KMS-11 (cell line): Measurements from ENCODE around the gene ANKRD45.
"Not testable (repeated sequence)": the region's sequence is repeated elsewhere in the genome, so short reads cannot be mapped to it uniquely, and the experiment has no call there.

Experiments
- H2AFZ ChIP-seq: fragments of 200-600 bp; sonication (generic); 2 replicates; pipeline ENCODE4 v1.6.1; 2016; ENCODE audit warnings: antibody characterized with exemption, mixed run types, low read depth
- H3K27ac ChIP-seq: fragments of 200-600 bp; sonication (generic); 2 replicates; pipeline ENCODE4 v1.6.1; 2016; ENCODE audit warnings: mild to moderate bottlenecking, mixed run types
- H3K27me3 ChIP-seq: fragments of 200-600 bp; sonication (generic); 2 replicates; pipeline ENCODE4 v1.6.1; 2017; ENCODE audit warnings: mild to moderate bottlenecking, low read depth, mixed run types, moderate library complexity; ENCODE audit not compliant: insufficient read depth
- H3K36me3 ChIP-seq: fragments of 200-600 bp; sonication (generic); 2 replicates; pipeline ENCODE4 v1.6.1; 2017; ENCODE audit warnings: mild to moderate bottlenecking, mixed run types; ENCODE audit not compliant: insufficient read depth
- H3K4me1 ChIP-seq: fragments of 200-600 bp; sonication (generic); 2 replicates; pipeline ENCODE4 v1.6.1; 2016; ENCODE audit warnings: mild to moderate bottlenecking, low read depth, mixed run types; ENCODE audit not compliant: poor library complexity, severe bottlenecking
- H3K4me2 ChIP-seq: fragments of 200-600 bp; sonication (generic); 2 replicates; pipeline ENCODE4 v1.7.0; 2016; ENCODE audit warnings: mild to moderate bottlenecking, mixed run types
- H3K4me3 ChIP-seq: fragments of 200-600 bp; sonication (generic); IDR thresholded peaks from 2 replicates; pipeline ENCODE4 v1.6.1; 2017; ENCODE audit warnings: low read depth, low read length, mixed read lengths; ENCODE audit not compliant: insufficient read depth
- H3K79me2 ChIP-seq: fragments of 200-600 bp; sonication (generic); 2 replicates; pipeline ENCODE4 v1.6.1; 2016; ENCODE audit warnings: low read depth, mixed run types; ENCODE audit not compliant: insufficient read depth
- H3K9ac ChIP-seq: fragments of 200-600 bp; sonication (generic); 2 replicates; pipeline ENCODE4 v1.6.1; 2016; ENCODE audit warnings: mild to moderate bottlenecking, mixed run types
- H4K20me1 ChIP-seq: fragments of 200-600 bp; sonication (generic); 2 replicates; pipeline ENCODE4 v1.6.1; 2016; ENCODE audit warnings: mild to moderate bottlenecking, mixed run types; ENCODE audit not compliant: insufficient read depth
- TF ChIP-seq, protein P1 (sequence below): fragments of 200-600 bp; sonication (generic); conservative IDR thresholded peaks from 2 replicates; pipeline ENCODE4 v1.6.1; 2017; ENCODE audit warnings: low read depth, mild to moderate bottlenecking, antibody characterized with exemption, low read length, moderate library complexity, mixed read lengths

The ANKRD45 gene

DNA sequence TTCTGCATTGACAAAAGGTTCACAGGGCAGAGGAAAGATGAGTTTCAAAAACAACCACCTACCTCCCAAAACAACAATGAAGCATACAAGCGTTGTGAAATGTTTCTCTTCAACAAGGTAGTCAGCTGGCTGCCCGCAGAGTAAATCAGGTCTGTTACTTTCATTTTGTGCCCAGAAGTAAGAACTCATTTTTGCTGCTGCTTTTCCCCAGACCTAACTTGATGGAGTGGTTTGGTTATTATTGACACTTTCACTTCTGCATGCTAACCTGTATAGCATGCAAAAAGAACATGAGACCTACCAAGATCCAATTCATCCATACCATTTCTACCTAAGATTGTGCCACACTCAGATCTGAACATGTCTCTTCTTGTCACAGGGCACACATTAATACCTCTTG lies 68.1 kb downstream of the ANKRD45 start:
- Histone ChIP-seq H2AFZ (no peak overlapping the region), H3K79me2 (no peaks in the 10 kb centered on the region), H3K9ac (no peak overlapping the region), H4K20me1 (no peaks in the 10 kb centered on the region), H3K27me3 (no peaks in the 10 kb centered on the region), H3K4me1 (no peaks in the 10 kb centered on the region), H3K36me3 (no peaks in the 10 kb centered on the region), H3K4me2 (no peak overlapping the region), H3K4me3 (no peak overlapping the region), H3K27ac (no peak overlapping the region)
- TF ChIP-seq, protein P1, sequence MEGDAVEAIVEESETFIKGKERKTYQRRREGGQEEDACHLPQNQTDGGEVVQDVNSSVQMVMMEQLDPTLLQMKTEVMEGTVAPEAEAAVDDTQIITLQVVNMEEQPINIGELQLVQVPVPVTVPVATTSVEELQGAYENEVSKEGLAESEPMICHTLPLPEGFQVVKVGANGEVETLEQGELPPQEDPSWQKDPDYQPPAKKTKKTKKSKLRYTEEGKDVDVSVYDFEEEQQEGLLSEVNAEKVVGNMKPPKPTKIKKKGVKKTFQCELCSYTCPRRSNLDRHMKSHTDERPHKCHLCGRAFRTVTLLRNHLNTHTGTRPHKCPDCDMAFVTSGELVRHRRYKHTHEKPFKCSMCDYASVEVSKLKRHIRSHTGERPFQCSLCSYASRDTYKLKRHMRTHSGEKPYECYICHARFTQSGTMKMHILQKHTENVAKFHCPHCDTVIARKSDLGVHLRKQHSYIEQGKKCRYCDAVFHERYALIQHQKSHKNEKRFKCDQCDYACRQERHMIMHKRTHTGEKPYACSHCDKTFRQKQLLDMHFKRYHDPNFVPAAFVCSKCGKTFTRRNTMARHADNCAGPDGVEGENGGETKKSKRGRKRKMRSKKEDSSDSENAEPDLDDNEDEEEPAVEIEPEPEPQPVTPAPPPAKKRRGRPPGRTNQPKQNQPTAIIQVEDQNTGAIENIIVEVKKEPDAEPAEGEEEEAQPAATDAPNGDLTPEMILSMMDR: no peak

DNA sequence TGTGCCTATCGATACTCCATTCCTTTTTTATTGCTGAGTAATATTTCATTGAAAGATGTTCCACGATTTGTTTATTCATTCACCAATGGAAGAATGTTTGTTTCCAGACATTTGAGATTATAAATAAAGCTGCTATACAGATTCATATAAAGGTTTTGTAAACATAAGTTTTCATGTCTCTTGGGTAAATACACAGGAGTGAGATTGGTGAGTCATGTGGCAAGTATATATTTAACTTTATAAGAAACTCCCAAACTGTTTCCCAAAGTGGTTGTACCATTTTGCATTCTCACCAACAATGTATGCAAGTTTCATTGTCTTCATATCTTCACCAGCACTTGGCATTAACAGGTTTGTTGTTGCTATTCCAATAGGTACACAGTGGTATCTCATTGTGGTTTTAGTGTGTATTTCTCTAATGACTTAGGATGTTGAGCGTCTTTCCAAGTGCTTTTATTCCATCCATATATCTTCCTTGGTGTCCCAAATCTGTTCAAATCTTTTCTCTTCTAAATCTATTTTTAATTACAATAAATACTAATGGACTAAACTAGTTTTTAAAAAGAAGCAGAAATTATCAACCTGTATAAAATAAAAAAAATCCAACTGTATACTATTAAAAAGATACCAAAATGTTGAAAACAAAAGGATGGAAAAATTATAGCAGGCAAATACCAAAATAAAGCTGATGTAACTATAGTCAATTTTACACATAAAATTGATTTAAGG lies 73.4 kb downstream of the ANKRD45 start:
- Histone ChIP-seq H3K9ac (no peak overlapping the region), H3K27me3 (no peaks in the 10 kb centered on the region), H4K20me1 (no peaks in the 10 kb centered on the region), H3K4me1 (no peaks in the 10 kb centered on the region), H3K79me2 (no peaks in the 10 kb centered on the region), H3K4me3 (no peak overlapping the region), H3K36me3 (no peaks in the 10 kb centered on the region), H2AFZ (no peak overlapping the region), H3K27ac (no peak overlapping the region), H3K4me2 (no peak overlapping the region)
- TF ChIP-seq, protein P1: no peak

DNA sequence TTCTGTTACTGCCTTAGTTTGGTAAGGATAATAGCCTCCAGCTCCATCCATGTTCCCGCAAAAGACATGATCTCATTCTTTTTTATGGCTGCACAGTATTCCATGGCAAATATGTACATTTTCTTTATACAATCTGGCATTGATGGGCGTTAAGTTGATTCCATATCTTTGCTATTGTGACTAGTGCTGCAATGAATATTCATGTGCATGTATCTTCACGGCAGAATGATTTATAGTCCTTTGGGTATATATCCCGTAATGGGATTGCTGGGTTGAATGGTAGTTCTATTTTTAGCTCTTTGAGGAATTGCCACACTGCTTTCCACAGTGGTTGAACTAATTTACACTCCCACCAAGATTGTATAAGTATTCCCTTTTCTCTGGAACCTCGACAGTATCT lies 78.5 kb downstream of the ANKRD45 start:
- not testable (repeated sequence) for H3K4me3 ChIP-seq, H3K4me2 ChIP-seq, H4K20me1 ChIP-seq, H3K27me3 ChIP-seq, H3K9ac ChIP-seq, H2AFZ ChIP-seq, H3K27ac ChIP-seq, H3K36me3 ChIP-seq, H3K4me1 ChIP-seq, H3K79me2 ChIP-seq

DNA sequence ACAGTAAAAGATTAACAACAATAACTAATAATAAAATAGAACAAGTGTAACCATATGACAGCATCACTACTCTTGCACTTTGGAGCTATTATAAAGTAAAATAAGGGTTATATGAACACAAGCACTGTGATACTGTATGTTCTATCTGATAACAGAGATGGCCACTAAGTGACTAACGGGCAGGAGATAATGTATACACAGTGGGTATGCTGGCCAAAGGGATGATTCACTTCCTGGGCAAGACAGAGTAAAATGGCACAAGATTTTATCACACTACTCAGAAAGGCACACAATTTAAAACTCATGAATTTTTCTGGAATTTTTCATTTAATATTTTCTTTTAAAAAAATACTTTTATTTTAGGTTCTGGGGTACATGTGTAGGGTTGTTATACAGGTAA lies 79.1 kb downstream of the ANKRD45 start:
- Histone ChIP-seq H3K79me2 (no peaks in the 10 kb centered on the region), H3K36me3 (no peaks in the 10 kb centered on the region), H3K4me2 (no peak overlapping the region), H3K9ac (no peak overlapping the region), H3K4me1 (no peaks in the 10 kb centered on the region), H3K27me3 (no peaks in the 10 kb centered on the region), H3K27ac (no peak overlapping the region), H3K4me3 (no peak overlapping the region), H4K20me1 (no peaks in the 10 kb centered on the region), H2AFZ (no peak overlapping the region)
- TF ChIP-seq, protein P1: no peak

DNA sequence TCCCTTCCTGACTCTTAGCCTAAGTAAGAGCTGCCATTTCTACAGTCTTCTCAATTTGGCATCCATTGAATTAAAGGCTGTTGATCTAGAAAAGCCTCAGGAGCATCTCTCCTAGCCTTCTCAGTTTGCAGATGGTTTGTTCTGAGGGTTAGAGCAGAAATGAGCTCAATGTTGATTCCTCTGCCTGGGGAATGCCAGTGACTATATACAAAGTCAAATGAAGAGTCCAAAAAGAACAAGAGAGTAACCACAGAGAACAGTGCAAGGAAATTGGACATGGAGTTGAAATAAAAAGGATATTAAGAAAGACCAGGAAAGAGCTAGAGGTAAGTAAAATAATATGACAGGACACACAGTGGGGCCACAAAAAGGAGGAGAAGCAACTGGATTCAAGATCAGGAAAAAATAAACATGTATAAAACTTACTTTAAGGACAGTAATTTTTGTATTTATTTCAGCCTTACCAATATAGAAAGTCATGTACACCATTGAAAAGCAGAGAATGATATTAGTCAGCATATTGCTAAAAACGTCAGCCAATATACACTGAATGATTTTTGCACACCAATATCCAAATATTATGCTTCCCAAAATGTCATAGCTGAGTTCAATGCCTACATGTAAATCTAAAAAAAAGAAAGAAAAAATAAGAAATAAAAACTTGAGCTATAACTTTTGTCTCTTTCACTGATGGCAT lies 88.1 kb downstream of the ANKRD45 start:
- TF ChIP-seq, protein P1: no peak
- no peak overlapping the region for H3K4me2 ChIP-seq
- H3K79me2 ChIP-seq: no peaks in the 10 kb centered on the region
- no peak overlapping the region for H3K27ac ChIP-seq
- no peak overlapping the region for H3K4me3 ChIP-seq
- H3K36me3 ChIP-seq: no peaks in the 10 kb centered on the region
- no peak overlapping the region for H2AFZ ChIP-seq
- H3K9ac ChIP-seq: no peak overlapping the region
- H3K27me3 ChIP-seq: no peaks in the 10 kb centered on the region
- H4K20me1 ChIP-seq: no peaks in the 10 kb centered on the region
- no peaks in the 10 kb centered on the region for H3K4me1 ChIP-seq
